ENCODE measurements around the gene GALNT11. TPM values are rescaled to one million over a fixed set of nuclear protein-coding genes. Genes with fewer than 3 reads are reported as not detected.
"Not testable (repeated sequence)": the region's sequence is repeated elsewhere in the genome, so short reads cannot be mapped to it uniquely, and the experiment has no call there.

The GALNT11 gene
- total and polyA plus RNA-seq, 7 experiments from 2014 or later = 16.0 to 41.3 (median 25.6) TPM

GRCh38 chr7:152025937-152026890, 740 bp downstream of the GALNT11 start:
- Mint-ChIP-seq H3K27ac (peak overlapping the region in 8 of 9 donors; percentile 22 to 95 (median 85)), H3K36me3 (peaks cover 0 to 29% (median 21%) of the 10 kb centered on the region in 5 donors), H3K27me3 (peaks cover 0 to 11% (median 0%) of the 10 kb centered on the region in 5 donors), H3K4me1 (peaks cover 14 to 54% (median 48%) of the 10 kb centered on the region in 7 donors), H3K4me3 (peak overlapping the region; percentile 80 to 89 (median 86)), H3K9me3 (peaks cover 0 to 3% (median 0%) of the 10 kb centered on the region in 11 donors)
- no peaks in the 10 kb centered on the region for H3K9me3 ChIP-seq (ENCODE audit: control insufficient read depth in 2 of 3, low read length in 3 of 3)
- DNase-seq (no peak), ATAC-seq (no peak)
- intact Hi-C loops (cut with micrococcal nuclease) = loop anchor here (1.0 to 10.0 kb wide), 15 partner anchors 81 to 735 kb away; partner anchors contain the start of genes PRKAG2 (in 2 of the 2), KMT2C (in 1 of the 2) and XRCC2 (in 1 of the 2)
- H3K27me3 ChIP-seq (ENCODE audit: control insufficient read depth in 2 of 2, insufficient read depth in 2 of 2, low read length in 2 of 2) = no peaks in the 10 kb centered on the region
- CTCF ChIA-PET = interaction anchor here (1.0 to 1.1 kb wide), 2 partner anchors 10 to 121 kb away, joined by 3 to 5 read pairs; no protein-coding TSS in a partner anchor
- no peaks in the 10 kb centered on the region for H3K36me3 ChIP-seq (ENCODE audit: control insufficient read depth in 2 of 3, insufficient read depth in 3 of 3, low read length in 3 of 3)
- H3K27ac ChIP-seq (ENCODE audit: low read depth, low read length) = peak overlapping the region; percentile 88
- H3K4me1 ChIP-seq (ENCODE audit: control insufficient read depth in 2 of 2, insufficient read depth in 2 of 2, low read length in 2 of 2) = peaks cover 7 to 22% of the 10 kb centered on the region in 2 donors
- POLR2A ChIA-PET = interaction anchor here (0.6 to 2.5 kb wide), 3 partner anchors 20 to 149 kb away, joined by 3 to 8 read pairs (median 6); partner anchors contain the start of gene PRKAG2
- peak overlapping the region; percentile 75 for H3K4me3 ChIP-seq (ENCODE audit: low read length)

DNA sequence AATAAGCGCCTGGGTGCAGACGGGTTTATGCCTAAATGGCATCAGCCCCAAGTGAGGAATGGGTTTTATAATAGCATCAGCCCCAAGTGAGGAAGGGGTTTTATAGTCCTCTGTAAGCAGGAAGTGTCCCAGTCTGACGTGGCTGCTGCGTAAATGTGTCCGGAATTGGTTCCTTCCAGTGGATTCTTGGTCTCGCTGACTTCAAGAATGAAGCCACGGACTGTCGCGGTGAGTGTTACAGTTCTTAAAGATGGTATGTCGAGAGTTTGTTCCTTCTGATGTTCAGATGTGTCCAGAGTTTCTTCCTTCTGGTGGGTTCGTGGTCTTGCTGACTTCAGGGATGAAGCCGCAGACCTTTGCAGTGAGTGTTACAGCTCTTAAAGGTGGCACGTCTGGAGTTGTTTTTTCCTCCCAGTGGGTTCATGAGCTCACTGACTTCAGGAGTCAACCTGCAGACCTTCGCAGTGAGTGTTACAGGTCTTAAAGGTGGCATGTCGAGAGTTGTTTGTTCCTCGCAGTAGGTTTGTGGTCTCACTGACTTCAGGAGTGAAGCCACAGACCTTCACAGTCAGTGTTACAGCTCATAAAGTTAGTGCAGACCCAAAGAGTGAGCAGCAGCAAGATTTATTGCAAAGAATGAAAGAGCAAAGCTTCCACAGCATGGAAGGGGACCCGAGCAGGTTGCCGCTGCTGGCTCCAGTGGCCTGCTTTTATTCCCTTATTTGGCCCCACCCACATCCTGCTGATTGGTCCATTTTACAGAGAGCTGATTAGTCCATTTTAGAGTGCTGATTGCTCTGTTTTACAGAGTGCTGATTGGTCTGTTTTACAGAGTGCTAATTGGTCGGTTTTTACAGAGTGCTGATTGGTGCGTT, 2.3 kb downstream of the GALNT11 start:
- POLR2A ChIA-PET; H3K36me3 ChIP-seq (ENCODE audit: control insufficient read depth in 2 of 3, insufficient read depth in 3 of 3, low read length in 3 of 3); ATAC-seq; H3K9me3 Mint-ChIP-seq; CTCF ChIA-PET; H3K27me3 ChIP-seq (ENCODE audit: control insufficient read depth in 2 of 2, insufficient read depth in 2 of 2, low read length in 2 of 2); H3K27ac ChIP-seq (ENCODE audit: low read depth, low read length); H3K9me3 ChIP-seq (ENCODE audit: control insufficient read depth in 2 of 3, low read length in 3 of 3): not testable (repeated sequence)
- peaks cover 14 to 56% (median 49%) of the 10 kb centered on the region in 7 donors for H3K4me1 Mint-ChIP-seq
- peak in 2 of 9 donors; percentile 3 to 5 for DNase-seq
- intact Hi-C loops (cut with micrococcal nuclease) = loop anchor here (5.0 to 10.0 kb wide), 4 partner anchors 80 to 437 kb away; partner anchors contain the start of gene KMT2C (in 1 of the 2)
- peaks cover 0 to 35% (median 24%) of the 10 kb centered on the region in 5 donors for H3K36me3 Mint-ChIP-seq
- peaks cover 0 to 11% (median 0%) of the 10 kb centered on the region in 5 donors for H3K27me3 Mint-ChIP-seq
- peak overlapping the region; percentile 4 for H3K4me3 ChIP-seq (ENCODE audit: low read length)
- peaks cover 7 to 22% of the 10 kb centered on the region in 2 donors for H3K4me1 ChIP-seq (ENCODE audit: control insufficient read depth in 2 of 2, insufficient read depth in 2 of 2, low read length in 2 of 2)
- peak overlapping the region in 8 of 10 donors; percentile 12 to 87 (median 45) for H3K4me3 Mint-ChIP-seq
- H3K27ac Mint-ChIP-seq = peak overlapping the region in 5 of 9 donors; percentile 24 to 89 (median 56)

DNA sequence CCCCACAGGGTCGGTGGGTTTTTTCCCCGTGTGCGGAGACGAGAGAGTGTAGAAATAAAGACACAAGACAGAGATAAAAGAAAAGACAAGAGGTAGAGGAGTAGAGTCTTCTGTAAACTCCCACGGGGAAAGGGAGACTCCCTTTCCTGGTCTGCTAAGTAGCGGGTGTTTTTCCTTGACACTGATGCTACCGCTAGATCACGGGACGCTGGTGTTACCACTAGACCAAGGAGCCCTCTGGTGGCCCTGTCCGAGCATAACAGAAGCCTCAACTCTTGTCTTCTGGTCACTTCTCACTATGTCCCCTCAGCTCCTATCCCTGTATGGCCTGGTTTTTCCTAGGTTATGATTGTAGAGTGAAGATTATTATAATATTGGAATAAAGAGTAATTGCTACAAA, 4.6 kb downstream of the GALNT11 start:
- peaks cover 16 to 58% (median 48%) of the 10 kb centered on the region in 7 donors for H3K4me1 Mint-ChIP-seq
- POLR2A ChIA-PET = interaction anchor here (1.2 kb wide), 1 partner anchor 11 kb away, joined by 4 read pairs; no protein-coding TSS in a partner anchor
- H3K27me3 Mint-ChIP-seq; H3K9me3 ChIP-seq (ENCODE audit: control insufficient read depth in 2 of 3, low read length in 3 of 3); H3K27ac Mint-ChIP-seq; H3K27ac ChIP-seq (ENCODE audit: low read depth, low read length); CTCF ChIA-PET; ATAC-seq; H3K27me3 ChIP-seq (ENCODE audit: control insufficient read depth in 2 of 2, insufficient read depth in 2 of 2, low read length in 2 of 2); DNase-seq; intact Hi-C loops (cut with micrococcal nuclease); H3K4me3 ChIP-seq (ENCODE audit: low read length); H3K36me3 ChIP-seq (ENCODE audit: control insufficient read depth in 2 of 3, insufficient read depth in 3 of 3, low read length in 3 of 3): not testable (repeated sequence)
- H3K4me3 Mint-ChIP-seq = peak overlapping the region in 1 of 10 donors; percentile 18
- H3K36me3 Mint-ChIP-seq = peaks cover 10 to 56% (median 36%) of the 10 kb centered on the region in 5 donors
- H3K9me3 Mint-ChIP-seq = peaks cover 0 to 16% (median 4%) of the 10 kb centered on the region in 11 donors
- peaks cover 7 to 22% of the 10 kb centered on the region in 2 donors for H3K4me1 ChIP-seq (ENCODE audit: control insufficient read depth in 2 of 2, insufficient read depth in 2 of 2, low read length in 2 of 2)

DNA sequence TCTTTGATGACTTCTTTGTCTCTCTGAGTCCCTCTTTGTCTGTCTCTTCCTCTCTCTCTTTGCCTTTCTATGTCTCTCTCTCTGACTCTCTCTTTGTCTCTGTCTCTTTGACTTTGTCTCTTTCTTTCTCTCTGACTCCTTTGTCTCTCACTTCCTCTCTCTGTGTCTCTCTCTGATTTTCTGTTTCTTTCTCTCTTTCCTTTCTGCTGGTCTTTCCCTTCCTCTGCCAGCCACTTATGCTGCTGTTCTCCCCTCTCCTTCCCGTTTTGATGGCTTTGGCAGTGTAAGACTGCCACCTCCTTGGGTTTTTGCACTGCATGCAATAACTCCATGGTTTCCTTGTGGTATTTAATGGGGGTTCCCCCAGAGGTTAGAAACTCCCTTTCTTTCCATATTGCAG, 5.2 kb downstream of the GALNT11 start:
- intact Hi-C loops (cut with micrococcal nuclease); H3K27ac Mint-ChIP-seq; H3K4me3 ChIP-seq (ENCODE audit: low read length); H3K9me3 ChIP-seq (ENCODE audit: control insufficient read depth in 2 of 3, low read length in 3 of 3); CTCF ChIA-PET; POLR2A ChIA-PET; ATAC-seq; DNase-seq; H3K36me3 ChIP-seq (ENCODE audit: control insufficient read depth in 2 of 3, insufficient read depth in 3 of 3, low read length in 3 of 3); H3K27me3 Mint-ChIP-seq; H3K27ac ChIP-seq (ENCODE audit: low read depth, low read length); H3K27me3 ChIP-seq (ENCODE audit: control insufficient read depth in 2 of 2, insufficient read depth in 2 of 2, low read length in 2 of 2): not testable (repeated sequence)
- peaks cover 0 to 19% (median 4%) of the 10 kb centered on the region in 11 donors for H3K9me3 Mint-ChIP-seq
- peaks cover 7 to 22% of the 10 kb centered on the region in 2 donors for H3K4me1 ChIP-seq (ENCODE audit: control insufficient read depth in 2 of 2, insufficient read depth in 2 of 2, low read length in 2 of 2)
- peaks cover 12 to 60% (median 40%) of the 10 kb centered on the region in 5 donors for H3K36me3 Mint-ChIP-seq
- H3K4me3 Mint-ChIP-seq = peak overlapping the region in 2 of 10 donors; percentile 4 to 26
- H3K4me1 Mint-ChIP-seq = peaks cover 15 to 55% (median 46%) of the 10 kb centered on the region in 7 donors

DNA sequence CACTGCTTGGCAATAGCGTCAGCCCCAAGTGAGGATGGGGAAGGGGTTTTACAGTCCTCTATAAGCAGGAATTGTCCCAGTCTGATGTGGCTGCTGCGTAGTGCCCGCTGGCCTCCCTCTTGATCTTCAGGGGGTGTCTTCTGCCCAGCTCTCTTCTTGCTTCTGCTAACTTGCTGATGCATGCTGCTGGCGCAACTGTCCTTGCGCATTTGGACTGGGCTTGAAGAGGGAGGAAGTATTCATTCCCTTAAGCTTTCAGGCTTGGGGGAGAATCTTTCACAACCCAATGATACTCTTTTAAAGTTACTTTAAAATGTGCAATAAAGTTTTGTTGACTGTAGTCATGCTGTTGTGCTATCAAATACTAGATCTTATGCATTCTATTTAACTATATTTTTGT, 10.3 kb downstream of the GALNT11 start:
- Mint-ChIP-seq H3K27ac (no peak overlapping the region), H3K4me1 (peaks cover 4 to 16% (median 7%) of the 10 kb centered on the region in 7 donors), H3K9me3 (peaks cover 9 to 70% (median 27%) of the 10 kb centered on the region in 11 donors), H3K27me3 (no peaks in the 10 kb centered on the region), H3K4me3 (peak overlapping the region in 2 of 10 donors; percentile 11 to 30), H3K36me3 (peaks cover 28 to 81% (median 67%) of the 10 kb centered on the region in 5 donors)
- Histone ChIP-seq H3K4me1 (ENCODE audit: control insufficient read depth in 2 of 2, insufficient read depth in 2 of 2, low read length in 2 of 2) (no peaks in the 10 kb centered on the region), H3K36me3 (ENCODE audit: control insufficient read depth in 2 of 3, insufficient read depth in 3 of 3, low read length in 3 of 3) (peaks cover 0 to 5% (median 0%) of the 10 kb centered on the region in 3 experiments), H3K27me3 (ENCODE audit: control insufficient read depth in 2 of 2, insufficient read depth in 2 of 2, low read length in 2 of 2) (no peaks in the 10 kb centered on the region), H3K27ac (ENCODE audit: low read depth, low read length) (no peak overlapping the region), H3K4me3 (ENCODE audit: low read length) (no peak overlapping the region), H3K9me3 (ENCODE audit: control insufficient read depth in 2 of 3, low read length in 3 of 3) (peaks cover 0 to 17% (median 0%) of the 10 kb centered on the region in 3 experiments)
- DNase-seq (no peak), ATAC-seq (no peak)
- intact Hi-C loops (cut with micrococcal nuclease) = no loop called here
- CTCF ChIA-PET = no interaction called here
- POLR2A ChIA-PET = no interaction called here

- intact Hi-C loops (cut with micrococcal nuclease); H3K27ac Mint-ChIP-seq; CTCF ChIA-PET: not testable (repeated sequence)
These were observed 12.9 kb downstream of the GALNT11 start for GRCh38 chr7:152038410-152038809.

More at GRCh38 chr7:152038410-152038809, 12.9 kb downstream of the GALNT11 start:
- H3K27ac ChIP-seq (ENCODE audit: low read depth, low read length); H3K27me3 Mint-ChIP-seq; POLR2A ChIA-PET; DNase-seq; H3K4me3 Mint-ChIP-seq; H3K4me1 Mint-ChIP-seq; ATAC-seq; H3K4me3 ChIP-seq (ENCODE audit: low read length); H3K4me1 ChIP-seq (ENCODE audit: control insufficient read depth in 2 of 2, insufficient read depth in 2 of 2, low read length in 2 of 2); H3K36me3 ChIP-seq (ENCODE audit: control insufficient read depth in 2 of 3, insufficient read depth in 3 of 3, low read length in 3 of 3); H3K27me3 ChIP-seq (ENCODE audit: control insufficient read depth in 2 of 2, insufficient read depth in 2 of 2, low read length in 2 of 2): not testable (repeated sequence)
- H3K9me3 ChIP-seq (ENCODE audit: control insufficient read depth in 2 of 3, low read length in 3 of 3) = peaks cover 0 to 17% (median 0%) of the 10 kb centered on the region in 3 experiments
- Mint-ChIP-seq H3K36me3 (peaks cover 31 to 86% (median 76%) of the 10 kb centered on the region in 5 donors), H3K9me3 (peaks cover 11 to 89% (median 33%) of the 10 kb centered on the region in 11 donors)
